HG03460 (cell line): ENCODE results near the gene TPCN2.
"Not testable (repeated sequence)": the region's sequence is repeated elsewhere in the genome, so short reads cannot be mapped to it uniquely, and the experiment has no call there.

Experiments
- ATAC-seq: cut with Tn5 transposase; IDR thresholded peaks from one replicate; pipeline ENCODE4 v1.9.1; 2021; ENCODE audit not compliant: unreplicated experiment

The TPCN2 gene

DNA sequence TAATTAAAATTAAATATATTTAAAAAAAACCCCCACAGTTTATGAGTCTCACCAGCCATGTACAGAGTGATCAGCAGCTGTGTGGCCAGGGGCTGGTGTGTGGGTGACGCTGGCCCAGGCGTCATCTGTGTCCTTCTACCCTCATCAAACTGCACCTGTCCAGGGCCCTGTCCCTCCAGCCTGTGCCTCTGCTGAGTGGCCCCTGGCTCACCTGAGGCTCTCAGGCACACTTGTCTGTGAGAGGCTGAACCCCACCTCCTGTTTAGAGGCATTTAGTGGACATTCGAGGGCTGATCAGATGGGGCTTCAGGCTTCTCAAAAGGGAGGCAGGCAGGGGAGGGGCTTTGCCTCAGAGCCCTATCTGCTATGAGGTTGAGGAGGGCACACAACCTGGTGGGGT is 77.1 kb downstream of the TPCN2 start:
- ATAC-seq = no peak

GRCh38 chr11:69126286-69126685 is 77.6 kb downstream of the TPCN2 start:
- no peak for ATAC-seq

DNA sequence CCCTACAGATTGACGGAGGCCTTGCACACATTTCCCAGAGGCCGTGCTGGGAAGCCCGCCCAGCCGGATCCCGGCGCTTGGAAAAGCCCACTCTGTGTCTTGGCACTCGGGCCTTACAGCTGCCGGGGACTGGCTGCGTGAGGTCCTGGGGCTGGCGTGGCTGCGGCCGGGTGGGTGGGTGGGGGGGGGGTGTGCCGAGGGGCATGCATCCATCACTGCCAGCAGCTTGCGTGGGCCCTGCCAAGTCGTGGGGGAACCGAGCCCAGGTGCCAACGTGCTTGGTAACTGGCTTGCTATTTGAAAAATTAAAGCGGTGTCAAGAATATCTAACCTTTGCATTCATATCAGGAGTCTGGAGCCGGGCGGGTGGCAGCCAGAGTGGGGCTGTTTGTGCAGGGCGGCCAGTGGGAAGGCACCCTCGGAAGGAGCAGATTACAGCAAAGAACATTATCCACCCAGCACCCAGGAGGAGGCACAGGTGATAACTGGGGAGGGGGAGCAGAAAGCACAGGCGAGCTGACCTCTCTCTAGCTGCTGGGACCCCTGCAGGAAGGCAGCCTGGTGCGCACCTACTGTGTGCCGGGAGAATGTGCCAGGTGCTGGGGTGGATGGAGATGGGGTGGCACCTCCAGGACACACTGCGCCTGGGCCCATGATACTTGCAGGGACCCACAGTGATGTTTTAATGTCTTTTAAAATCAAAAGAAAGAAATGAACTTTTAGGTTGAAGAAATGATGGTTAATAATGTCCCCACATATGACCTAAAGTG is 78.5 kb downstream of the TPCN2 start:
- no peak for ATAC-seq

DNA sequence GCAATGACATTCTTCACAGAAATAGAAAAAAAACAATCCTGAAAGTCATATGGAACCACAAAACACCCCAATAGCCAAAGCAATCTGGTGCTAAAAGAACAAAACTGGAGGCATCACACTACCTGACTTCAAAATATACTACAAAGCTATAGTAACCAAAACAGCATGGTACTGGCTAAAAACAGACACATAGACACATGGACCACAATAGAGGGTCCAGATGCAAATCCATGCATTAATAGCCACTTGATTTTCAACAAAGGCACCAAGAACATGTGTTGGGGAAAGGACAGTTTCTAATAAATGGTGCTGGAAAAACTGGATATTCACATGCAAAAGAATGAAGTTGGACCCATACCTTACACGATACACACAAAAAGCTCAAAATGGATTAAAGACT is 79.2 kb downstream of the TPCN2 start:
- no peak for ATAC-seq

DNA sequence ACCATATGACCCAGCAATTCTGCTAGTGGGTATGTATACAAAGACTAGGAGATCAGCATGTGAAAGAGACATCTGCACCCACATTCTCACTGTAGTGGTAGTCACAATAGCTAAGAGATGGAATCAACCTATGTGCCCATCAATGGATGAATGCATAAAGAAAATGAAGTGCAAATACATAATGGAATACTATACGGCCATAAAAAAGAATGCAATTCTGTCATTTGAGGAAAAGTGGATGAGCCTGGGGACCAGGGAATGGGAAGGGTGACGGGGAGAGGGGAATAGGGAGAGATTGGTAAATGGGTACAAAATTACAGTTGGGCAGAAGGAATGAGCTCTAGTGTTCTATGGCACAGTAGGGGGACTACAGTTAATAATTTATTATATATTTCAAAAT is 80.3 kb downstream of the TPCN2 start:
- no peak for ATAC-seq

DNA sequence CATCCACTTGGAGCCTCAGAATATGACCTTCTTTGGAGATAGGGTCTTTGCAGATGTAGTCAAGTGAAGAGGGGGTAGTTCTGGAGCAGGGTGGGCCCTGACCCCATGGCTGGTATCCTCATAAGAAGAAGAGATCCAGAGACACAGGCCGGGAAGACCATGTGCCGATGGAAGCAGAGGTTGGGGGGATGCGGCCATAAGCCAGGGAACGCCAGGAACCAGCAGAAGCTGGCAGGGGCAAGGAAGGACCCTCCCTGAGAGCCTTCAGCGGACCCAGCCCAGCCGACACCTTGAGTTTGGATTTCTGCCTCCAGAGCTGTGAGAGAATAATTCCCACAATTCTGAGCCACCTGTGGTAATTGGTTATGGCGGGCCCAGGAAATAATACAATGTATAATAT is 80.9 kb downstream of the TPCN2 start:
- no peak for ATAC-seq

- ATAC-seq = no peak
Observed at GRCh38 chr11:69130654-69131053, 81.9 kb downstream of the TPCN2 start.

DNA sequence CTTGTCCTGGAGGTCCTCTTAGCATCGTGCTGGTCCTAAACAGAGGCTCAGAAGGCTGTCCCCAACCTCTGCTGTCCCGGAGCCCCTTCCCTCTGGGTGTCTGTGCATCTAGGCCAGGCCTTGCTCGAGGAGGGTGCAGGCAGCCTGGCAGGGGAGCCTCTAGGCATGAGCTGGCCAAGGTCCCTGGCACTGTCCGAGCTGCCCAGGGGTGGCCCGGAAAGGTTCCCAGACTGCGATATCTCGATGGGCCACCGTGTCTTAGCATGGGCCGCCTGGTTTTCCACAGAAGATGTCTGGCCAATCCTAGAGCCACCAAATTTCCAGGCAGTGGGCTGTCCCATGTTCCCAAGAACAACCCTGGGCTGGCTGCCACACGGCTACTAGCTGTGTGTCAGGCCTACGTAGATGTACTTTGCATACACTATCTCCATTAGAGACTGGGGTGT is 82.4 kb downstream of the TPCN2 start:
- no peak for ATAC-seq

GRCh38 chr11:69131644-69132300 is 83.0 kb downstream of the TPCN2 start:
- no peak for ATAC-seq

- no peak for ATAC-seq
Observed at GRCh38 chr11:69132301-69132670, 83.6 kb downstream of the TPCN2 start.

GRCh38 chr11:69133251-69133650 is 84.5 kb downstream of the TPCN2 start:
- ATAC-seq = no peak

DNA sequence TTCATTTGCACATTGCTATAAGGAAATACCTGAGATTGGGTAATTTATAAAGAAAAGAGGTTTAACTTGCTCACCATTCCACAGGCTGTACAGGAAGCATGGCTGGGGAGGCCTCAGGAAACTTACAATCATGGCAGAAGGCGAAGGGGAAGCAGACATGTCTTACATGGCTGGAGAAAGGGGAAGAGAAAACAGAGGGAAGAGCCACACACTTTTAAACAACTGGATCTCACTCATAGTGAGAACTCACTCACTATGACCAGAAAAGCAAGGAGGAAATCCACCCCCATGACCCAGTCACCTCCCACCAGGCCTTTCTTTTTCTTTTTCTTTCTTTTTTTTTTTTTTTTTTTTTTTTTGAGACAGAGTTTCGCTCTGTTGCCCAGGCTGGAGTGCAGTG is 85.5 kb downstream of the TPCN2 start:
- ATAC-seq = not testable (repeated sequence)

DNA sequence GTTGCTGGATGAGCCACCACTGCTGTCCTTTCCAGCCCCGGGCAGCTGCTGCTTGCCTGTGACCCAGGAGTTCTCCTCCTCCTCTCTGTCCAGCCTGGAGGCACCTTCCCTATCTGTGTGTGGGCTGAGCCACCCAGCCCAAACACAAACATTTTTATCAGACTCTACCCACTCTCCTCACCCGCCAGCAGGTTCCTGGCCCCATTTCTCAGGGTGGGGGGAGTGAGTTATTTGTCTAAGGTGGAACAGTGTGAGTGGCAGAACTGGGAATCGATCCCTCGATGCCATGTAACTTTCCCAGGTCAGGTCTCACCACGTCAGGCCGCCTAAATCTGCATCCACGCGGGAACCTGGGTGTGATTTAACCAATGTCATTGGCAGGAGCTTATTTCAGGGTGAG is 86.2 kb downstream of the TPCN2 start:
- no peak for ATAC-seq

DNA sequence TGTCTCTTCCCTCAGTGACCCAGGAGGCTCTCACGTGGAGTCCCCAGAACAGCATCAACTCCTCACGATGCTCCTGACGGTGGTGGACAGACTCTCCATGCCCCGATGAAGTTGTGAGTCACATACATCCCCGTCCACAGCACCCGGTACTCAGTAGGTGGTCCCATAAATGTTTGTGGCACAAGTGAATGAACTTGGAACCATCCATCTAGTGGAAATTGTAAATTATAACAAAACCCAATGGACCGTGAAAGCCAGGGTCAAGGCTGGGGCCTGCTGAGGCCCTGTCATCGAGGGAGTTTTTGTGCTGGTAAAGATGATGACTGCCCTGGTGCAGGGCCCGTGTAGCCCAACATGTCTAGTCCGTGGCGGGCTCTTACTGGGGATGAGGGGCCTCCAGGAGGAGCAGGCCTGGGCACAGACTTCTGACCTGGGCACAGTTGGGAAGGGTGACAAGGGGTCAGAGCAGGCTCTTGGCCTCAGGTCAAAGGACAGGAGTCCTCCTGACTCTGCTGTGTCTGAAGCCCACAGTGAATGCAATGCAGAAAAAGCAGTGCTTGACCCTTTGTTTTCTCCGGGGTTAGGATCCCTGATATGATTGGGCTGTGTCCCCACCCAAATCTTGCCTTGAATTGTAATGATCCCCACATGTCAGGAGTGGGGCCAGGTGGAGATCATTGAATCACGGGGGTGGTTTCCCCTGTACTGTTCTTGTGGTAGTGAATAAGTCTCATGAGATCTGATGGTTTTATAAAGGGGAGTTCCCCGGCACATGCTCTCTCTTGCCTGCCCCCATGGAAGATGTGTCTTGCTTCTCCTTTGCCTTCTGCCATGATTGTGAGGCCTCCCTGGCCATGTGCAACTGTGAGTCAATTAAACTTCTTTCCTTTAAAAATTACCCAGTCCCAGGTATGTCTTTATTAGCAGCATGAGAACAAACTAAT is 87.0 kb downstream of the TPCN2 start:
- ATAC-seq = no peak

- no peak for ATAC-seq
Observed at GRCh38 chr11:69136471-69136870, 87.7 kb downstream of the TPCN2 start.

DNA sequence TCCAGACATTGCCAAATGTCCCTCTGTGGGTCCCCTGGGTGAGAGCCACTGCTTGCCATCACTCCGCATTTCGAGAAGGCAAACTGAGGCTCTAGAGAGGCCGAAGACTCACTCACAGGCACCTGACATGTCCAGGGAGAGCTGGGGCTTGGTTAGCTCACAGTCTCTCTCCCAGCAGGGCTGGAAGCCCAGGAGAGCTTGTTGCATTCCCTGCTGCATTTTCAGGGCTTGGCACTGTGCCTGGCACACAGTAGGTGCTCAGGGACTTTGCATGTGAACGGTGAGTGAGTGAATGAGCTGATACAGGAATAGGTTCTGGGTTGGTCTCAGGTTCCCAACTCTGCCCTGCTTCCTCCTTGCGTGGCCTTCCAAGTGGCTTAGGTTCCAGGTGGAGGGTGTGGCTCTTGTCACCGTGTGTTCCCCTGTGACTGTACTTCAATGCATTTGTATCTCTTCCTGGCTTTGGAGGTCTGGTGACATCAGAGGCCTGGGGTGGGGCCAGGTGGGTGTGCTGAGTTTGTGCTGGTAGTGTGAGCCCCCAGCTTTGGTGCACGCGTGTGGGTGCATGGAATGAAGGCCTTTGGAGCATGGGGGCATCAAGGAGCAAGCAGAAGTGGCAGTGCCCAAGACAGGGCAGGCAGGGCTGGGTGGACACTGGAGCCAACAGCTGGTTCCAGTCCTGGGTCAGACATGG is 88.6 kb downstream of the TPCN2 start:
- no peak for ATAC-seq

GRCh38 chr11:69138265-69138664 is 89.5 kb downstream of the TPCN2 start:
- ATAC-seq = no peak

DNA sequence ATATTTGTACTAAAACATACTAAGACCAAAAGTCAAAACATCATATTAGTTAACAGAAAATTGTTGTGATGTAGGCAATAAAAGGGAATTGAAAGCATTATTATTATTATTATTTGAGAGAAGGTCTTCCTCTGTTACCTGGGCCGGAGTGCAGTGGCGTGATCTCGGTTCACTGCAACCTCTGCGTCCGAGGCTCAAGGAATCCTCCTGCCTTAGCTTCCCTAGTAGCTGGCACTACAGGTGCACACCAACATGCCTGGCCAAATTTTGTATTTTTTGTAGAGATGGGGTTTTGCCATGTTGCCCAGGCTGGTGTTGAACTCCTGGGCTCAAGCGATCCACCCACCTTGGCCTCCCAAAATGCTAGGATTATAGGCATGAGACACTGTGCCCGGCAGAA is 91.4 kb downstream of the TPCN2 start:
- not testable (repeated sequence) for ATAC-seq

DNA sequence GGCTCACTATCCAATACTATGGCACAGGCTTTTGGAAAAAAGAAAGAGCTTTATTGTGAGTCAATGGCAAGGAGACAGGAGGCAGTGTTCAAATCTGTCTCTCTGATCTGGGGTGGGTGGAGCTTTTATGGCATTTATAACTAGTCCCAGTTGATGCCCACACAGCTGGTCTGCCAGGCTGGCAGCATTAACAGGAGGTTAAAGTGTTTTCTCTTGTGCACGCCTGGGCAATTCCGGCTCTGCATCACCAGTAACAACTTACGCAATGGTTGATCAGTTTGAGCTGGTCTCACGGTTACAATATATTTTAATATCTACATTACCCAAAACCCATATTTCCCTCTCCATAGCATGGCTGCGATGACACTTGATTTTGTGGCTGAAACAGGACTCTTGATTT is 91.9 kb downstream of the TPCN2 start:
- no peak for ATAC-seq

DNA sequence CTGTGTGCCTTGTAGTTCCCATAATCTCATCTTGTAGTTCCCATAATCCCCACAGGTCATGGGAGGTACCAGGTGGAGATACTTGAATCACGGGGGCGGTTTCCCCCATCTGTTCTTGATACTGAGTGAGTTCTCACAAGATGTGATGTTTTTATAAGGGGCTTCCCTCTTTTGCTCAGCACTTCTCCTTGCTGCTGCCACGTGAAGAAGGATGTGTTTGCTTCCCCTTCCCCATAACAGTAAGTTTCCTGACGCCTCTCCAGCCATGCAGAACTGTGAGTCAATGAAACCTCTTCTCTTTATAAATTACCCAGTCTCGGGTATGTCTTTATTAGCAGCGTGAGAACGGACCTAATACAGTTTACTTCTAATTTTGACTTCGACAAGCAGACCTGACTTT is 93.0 kb downstream of the TPCN2 start:
- no peak for ATAC-seq

DNA sequence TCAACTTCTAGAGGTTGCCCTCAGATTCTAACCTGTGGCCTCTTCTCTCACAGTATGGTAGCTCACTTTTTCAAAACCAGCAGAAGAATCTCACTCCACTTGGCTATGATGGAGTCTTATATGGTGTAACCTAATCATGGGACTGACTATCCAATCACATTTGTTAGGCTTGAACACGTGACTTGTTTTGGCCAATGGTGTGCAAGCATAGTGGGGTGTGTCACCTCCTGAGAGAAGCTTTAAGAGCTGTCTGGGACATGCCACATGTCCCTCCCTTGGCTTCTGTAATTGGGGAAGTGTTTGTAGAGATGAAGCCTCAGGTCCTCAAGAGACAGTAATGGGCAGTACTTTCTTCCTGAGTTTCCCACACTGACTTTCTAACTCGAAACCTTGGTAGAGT is 94.2 kb downstream of the TPCN2 start:
- no peak for ATAC-seq
